GM18508 (cell line): ENCODE measurements around the gene LIMCH1.
"Not testable (repeated sequence)": the region's sequence is repeated elsewhere in the genome, so short reads cannot be mapped to it uniquely, and the experiment has no call there.

Source experiments
- ATAC-seq: cut with Tn5 transposase; IDR thresholded peaks from one replicate; pipeline ENCODE4 v1.9.1; 2021; ENCODE audit warnings: moderate number of reproducible peaks; ENCODE audit not compliant: insufficient read depth, unreplicated experiment

LIMCH1 gene

GRCh38 chr4:41668024-41668423 is 130.1 kb downstream of the LIMCH1 start:
- no peak for ATAC-seq

GRCh38 chr4:41670530-41670929 is 132.6 kb downstream of the LIMCH1 start:
- ATAC-seq, result no peak

- ATAC-seq, result no peak
These were observed 133.0 kb downstream of the LIMCH1 start for GRCh38 chr4:41670982-41671381.

- no peak for ATAC-seq
These were observed 140.3 kb downstream of the LIMCH1 start for GRCh38 chr4:41678086-41678816.

- no peak for ATAC-seq
These were observed 141.0 kb downstream of the LIMCH1 start for GRCh38 chr4:41678951-41679350.

- no peak for ATAC-seq
These were observed 142.0 kb downstream of the LIMCH1 start for GRCh38 chr4:41679991-41680390.

GRCh38 chr4:41681054-41681453 is 143.1 kb downstream of the LIMCH1 start:
- ATAC-seq, result no peak

GRCh38 chr4:41683326-41683725 is 145.4 kb downstream of the LIMCH1 start:
- ATAC-seq, result no peak

GRCh38 chr4:41686893-41687292 is 148.9 kb downstream of the LIMCH1 start:
- no peak for ATAC-seq

- ATAC-seq, result no peak
These were observed 150.0 kb downstream of the LIMCH1 start for GRCh38 chr4:41687971-41688370.

GRCh38 chr4:41692717-41693345 is 154.9 kb downstream of the LIMCH1 start:
- no peak for ATAC-seq

GRCh38 chr4:41693629-41694028 is 155.7 kb downstream of the LIMCH1 start:
- no peak for ATAC-seq

- no peak for ATAC-seq
These were observed 158.2 kb downstream of the LIMCH1 start for GRCh38 chr4:41696131-41696530.

GRCh38 chr4:41696763-41697162 is 158.8 kb downstream of the LIMCH1 start:
- ATAC-seq, result no peak

- no peak for ATAC-seq
These were observed 164.0 kb downstream of the LIMCH1 start for GRCh38 chr4:41701983-41702382.

GRCh38 chr4:41702770-41703169 is 164.8 kb downstream of the LIMCH1 start:
- ATAC-seq, result no peak

- no peak for ATAC-seq
These were observed 165.8 kb downstream of the LIMCH1 start for GRCh38 chr4:41703785-41704184.

- ATAC-seq, result no peak
These were observed 172.0 kb downstream of the LIMCH1 start for GRCh38 chr4:41709844-41710481.

- not testable (repeated sequence) for ATAC-seq
These were observed 173.7 kb downstream of the LIMCH1 start for GRCh38 chr4:41711654-41712053.

- no peak for ATAC-seq
These were observed 174.5 kb downstream of the LIMCH1 start for GRCh38 chr4:41712425-41712824.

GRCh38 chr4:41713768-41714167 is 175.8 kb downstream of the LIMCH1 start:
- no peak for ATAC-seq
